Liver (tissue), 9 donors: ENCODE measurements around the gene WDFY1. TPM values are rescaled to one million over a fixed set of nuclear protein-coding genes. Genes with fewer than 3 reads are reported as not detected.

ENCODE experiments used
- DNase-seq: peaks from one replicate; pipeline ENCODE4 v3.0.0-alpha.2; 2017; ENCODE audit warnings: low spot score
- H3K27ac ChIP-seq, 2 donors: one replicate each; pipeline ENCODE4 v1.7.0; 2013; ENCODE audit warnings: inconsistent platforms in 2 of 2, low read length in 2 of 2, control low read depth in 1 of 2, low read depth in 1 of 2, mild to moderate bottlenecking in 1 of 2
- H3K27me3 ChIP-seq, 4 donors: one replicate each; pipeline versions ENCODE4 v1.6.1 to v1.7.0; 2013; ENCODE audit warnings: low read length in 3 of 4, inconsistent platforms in 1 of 4, mild to moderate bottlenecking in 1 of 4, moderate library complexity in 1 of 4; ENCODE audit not compliant: control insufficient read depth in 4 of 4, insufficient read depth in 4 of 4
- H3K36me3 ChIP-seq, 4 donors: one replicate each; pipeline versions ENCODE4 v1.6.1 to v1.7.0; 2013; ENCODE audit warnings: low read length in 3 of 4, mild to moderate bottlenecking in 3 of 4, low read depth in 1 of 4, moderate library complexity in 1 of 4; ENCODE audit not compliant: control insufficient read depth in 4 of 4, insufficient read depth in 3 of 4
- H3K4me1 ChIP-seq, 4 donors: one replicate each; pipeline versions ENCODE4 v1.6.1 to v1.7.0; 2013; ENCODE audit warnings: low read length in 3 of 4, mild to moderate bottlenecking in 3 of 4, moderate library complexity in 1 of 4; ENCODE audit not compliant: control insufficient read depth in 4 of 4, insufficient read depth in 4 of 4
- H3K4me3 ChIP-seq, 3 donors: one replicate each; pipeline versions ENCODE4 v1.6.1 to v1.7.0; 2013; ENCODE audit warnings: low read length in 3 of 3, control low read depth in 1 of 3, low read depth in 1 of 3, mild to moderate bottlenecking in 1 of 3
- H3K9ac ChIP-seq, 2 donors: one replicate each; pipeline ENCODE4 v1.7.0; 2013; ENCODE audit warnings: low read length in 2 of 2, mild to moderate bottlenecking in 2 of 2, moderate library complexity in 2 of 2, control low read depth in 1 of 2, low read depth in 1 of 2
- H3K9me3 ChIP-seq, 4 donors: one replicate each; pipeline versions ENCODE4 v1.6.1 to v1.7.0; 2013; ENCODE audit warnings: low read length in 3 of 4; ENCODE audit not compliant: control insufficient read depth in 4 of 4
- EGR1 ChIP-seq, 2 donors: IDR thresholded peaks; 2 replicates each; pipeline ENCODE4 v1.6.1; 2016 to 2018; ENCODE audit warnings: antibody characterized with exemption in 2 of 2, low read depth in 2 of 2
- FOXA1 ChIP-seq: IDR thresholded peaks from 2 replicates; pipeline ENCODE4 v1.6.1; 2016; ENCODE audit warnings: antibody characterized with exemption
- FOXA2 ChIP-seq: IDR thresholded peaks from 2 replicates; pipeline ENCODE4 v1.6.1; 2016; ENCODE audit warnings: antibody characterized with exemption
- GABPA ChIP-seq, 2 donors: IDR thresholded peaks in 1 of 2; conservative IDR thresholded peaks in 1 of 2; 2 replicates each; pipeline ENCODE4 v1.6.1; 2016; ENCODE audit warnings: antibody characterized with exemption in 2 of 2, mild to moderate bottlenecking in 1 of 2, moderate library complexity in 1 of 2
- HNF4A ChIP-seq, 2 donors: conservative IDR thresholded peaks; 2 replicates each; pipeline ENCODE4 v1.6.1; 2016; ENCODE audit warnings: antibody characterized with exemption in 2 of 2, mild to moderate bottlenecking in 2 of 2
- HNF4G ChIP-seq: IDR thresholded peaks from 2 replicates; pipeline ENCODE4 v1.6.1; 2016; ENCODE audit warnings: antibody characterized with exemption
- JUND ChIP-seq, 2 donors: IDR thresholded peaks; 2 replicates each; pipeline ENCODE4 v1.6.1; 2016; ENCODE audit warnings: antibody characterized with exemption in 2 of 2
- NR2F2 ChIP-seq: IDR thresholded peaks from 2 replicates; pipeline ENCODE4 v1.6.1; 2016; ENCODE audit warnings: antibody characterized with exemption
- RAD21 ChIP-seq, 2 donors: IDR thresholded peaks; 2 replicates each; pipeline ENCODE4 v1.6.1; 2016; ENCODE audit warnings: antibody characterized with exemption in 2 of 2, mild to moderate bottlenecking in 2 of 2
- RXRA ChIP-seq, 2 donors: IDR thresholded peaks; 2 replicates each; pipeline ENCODE4 v1.6.1; 2017 to 2018; ENCODE audit warnings: antibody characterized with exemption in 2 of 2, mild to moderate bottlenecking in 1 of 2
- SP1 ChIP-seq: IDR thresholded peaks from 2 replicates; pipeline ENCODE4 v1.6.1; 2018; ENCODE audit warnings: antibody characterized with exemption, mild to moderate bottlenecking
- TAF1 ChIP-seq: conservative IDR thresholded peaks from 2 replicates; pipeline ENCODE4 v1.6.1; 2016; ENCODE audit warnings: antibody characterized with exemption, mild to moderate bottlenecking
- YY1 ChIP-seq: IDR thresholded peaks from 2 replicates; pipeline ENCODE4 v1.6.1; 2016; ENCODE audit warnings: antibody characterized with exemption, mild to moderate bottlenecking
- WGBS: extraction: QIAGEN DNeasy Blood & Tissue Kit; methylation state at CpG from one replicate; pipeline ENCODE4 v1.1.7; 2013; 5-methylcytosine and 5-hydroxymethylcytosine counted together
- polyA plus RNA-seq, 2 donors: library from polyadenylated mRNA; stranded (reverse) in 1 of 2; unstranded in 1 of 2; fragments of 200-250 nt in 1 of 2; fragments of >200 nt in 1 of 2; fragmentation: Nextera tagmentation in 1 of 2; extraction: Ambion mirVana in 1 of 2; gene quantifications; one replicate each; pipeline versions ENCODE4 v1.2.1 to v1.2.3, GENCODE V29; 2013 to 2015
- total RNA-seq, 2 donors: library from RNA; depleted of rRNA; stranded (reverse); fragments of >200 nt; gene quantifications; one replicate each; pipeline ENCODE4 v1.2.3, GENCODE V29; 2014
- TF ChIP-seq, protein P1 (sequence below): IDR thresholded peaks from 2 replicates; pipeline ENCODE4 v1.6.1; 2016; ENCODE audit warnings: antibody characterized with exemption
- TF ChIP-seq, protein P2 (sequence below): IDR thresholded peaks from 2 replicates; pipeline ENCODE4 v1.6.1; 2016; ENCODE audit warnings: antibody characterized with exemption
- TF ChIP-seq, protein P3 (sequence below): fragments of 150-350 bp; IDR thresholded peaks from 2 replicates; pipeline ENCODE4 v1.5.1; 2017; ENCODE audit warnings: improper control_type of control experiment, low read depth, low read length; ENCODE audit not compliant: missing input control
- TF ChIP-seq, protein P4 (sequence below): IDR thresholded peaks from 2 replicates; pipeline ENCODE4 v1.6.1; 2016; ENCODE audit warnings: antibody characterized with exemption
- TF ChIP-seq, protein P5 (sequence below): IDR thresholded peaks from 2 replicates; pipeline ENCODE4 v1.6.1; 2016; ENCODE audit warnings: antibody characterized with exemption, mild to moderate bottlenecking
- donor health status: healthy.
- donor health status: healthy.
- donor health status: healthy.
- donor health status: healthy.
- donor health status: healthy.

Gene WDFY1
- total and polyA plus RNA-seq, 4 donors, result 12.0 to 34.2 (median 24.1) TPM

DNA sequence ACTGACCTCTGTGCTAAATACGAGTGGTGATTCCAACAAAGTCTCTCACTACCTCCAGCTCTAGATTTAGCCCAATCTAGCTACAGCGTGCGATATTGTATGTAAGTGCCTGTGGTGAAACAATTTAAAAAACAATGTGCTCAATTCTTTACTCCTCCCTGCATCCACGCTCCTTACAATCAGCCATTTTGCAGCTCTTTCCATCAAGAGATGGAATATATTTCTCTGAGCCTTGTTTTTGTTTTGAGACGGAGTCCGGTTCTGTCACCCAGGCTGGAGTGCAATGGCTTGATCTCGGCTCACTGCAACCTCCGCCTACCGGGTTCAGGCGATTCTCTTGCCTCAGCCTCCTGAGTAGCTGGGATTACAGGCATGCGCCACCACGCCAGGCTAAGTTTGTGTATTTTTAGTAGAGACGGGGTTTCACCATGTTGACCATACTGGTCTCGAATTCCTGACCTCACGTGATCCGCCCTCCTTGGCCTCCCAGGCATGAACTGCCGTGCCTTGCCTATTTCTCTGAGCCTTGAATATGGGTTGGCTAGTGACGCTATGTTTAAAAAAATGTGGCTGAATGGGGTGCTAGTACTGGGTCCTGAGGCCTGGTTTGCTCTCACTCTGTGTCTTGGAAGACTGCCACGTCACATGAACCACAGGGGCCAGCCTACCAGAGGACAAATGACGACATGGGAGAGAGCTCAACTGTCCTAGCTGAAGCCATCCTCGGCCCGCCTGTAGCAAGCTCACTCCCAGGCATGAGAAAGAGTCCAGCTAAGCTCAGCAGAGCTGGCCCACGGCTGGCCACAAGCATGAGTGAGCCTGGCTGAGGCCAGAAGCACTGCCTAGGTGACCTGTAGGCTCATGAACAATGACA lies 14.8 kb downstream of the WDFY1 start:
- DNase-seq, result peak; percentile 48
- H3K4me3 ChIP-seq, result no peak overlapping the region
- peak overlapping the region in 1 of 2 donors; percentile 42 for H3K9ac ChIP-seq
- 44% methylated on average over 23 of the region's 23 CpGs for WGBS
- peak overlapping the region; percentile 45 to 78 for H3K27ac ChIP-seq
- TF ChIP-seq, protein P1, sequence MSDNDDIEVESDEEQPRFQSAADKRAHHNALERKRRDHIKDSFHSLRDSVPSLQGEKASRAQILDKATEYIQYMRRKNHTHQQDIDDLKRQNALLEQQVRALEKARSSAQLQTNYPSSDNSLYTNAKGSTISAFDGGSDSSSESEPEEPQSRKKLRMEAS, result no peak
- TF ChIP-seq HNF4A (conservative IDR thresholded peaks at IDR 0.05) (peak; percentile 57 to 59), GABPA (IDR thresholded peaks at IDR 0.05 in 1 of 2, conservative IDR thresholded peaks at IDR 0.05 in 1 of 2) (no peak), HNF4G (no peak), FOXA1 (no peak), RAD21 (IDR thresholded peaks at IDR 0.05) (peak in 1 of 2 donors; percentile 56), SP1 (peak; percentile 72), RXRA (IDR thresholded peaks at IDR 0.05) (peak; percentile 80 to 87), NR2F2 (no peak), JUND (IDR thresholded peaks at IDR 0.05) (peak; percentile 43 to 89), TAF1 (peak; percentile 90), YY1 (peak; percentile 75), FOXA2 (no peak), EGR1 (IDR thresholded peaks at IDR 0.05; ENCODE audit: low read depth in 2 of 2) (no peak)
- TF ChIP-seq, protein P2, sequence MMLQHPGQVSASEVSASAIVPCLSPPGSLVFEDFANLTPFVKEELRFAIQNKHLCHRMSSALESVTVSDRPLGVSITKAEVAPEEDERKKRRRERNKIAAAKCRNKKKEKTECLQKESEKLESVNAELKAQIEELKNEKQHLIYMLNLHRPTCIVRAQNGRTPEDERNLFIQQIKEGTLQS, result peak; percentile 15
- TF ChIP-seq, protein P3, sequence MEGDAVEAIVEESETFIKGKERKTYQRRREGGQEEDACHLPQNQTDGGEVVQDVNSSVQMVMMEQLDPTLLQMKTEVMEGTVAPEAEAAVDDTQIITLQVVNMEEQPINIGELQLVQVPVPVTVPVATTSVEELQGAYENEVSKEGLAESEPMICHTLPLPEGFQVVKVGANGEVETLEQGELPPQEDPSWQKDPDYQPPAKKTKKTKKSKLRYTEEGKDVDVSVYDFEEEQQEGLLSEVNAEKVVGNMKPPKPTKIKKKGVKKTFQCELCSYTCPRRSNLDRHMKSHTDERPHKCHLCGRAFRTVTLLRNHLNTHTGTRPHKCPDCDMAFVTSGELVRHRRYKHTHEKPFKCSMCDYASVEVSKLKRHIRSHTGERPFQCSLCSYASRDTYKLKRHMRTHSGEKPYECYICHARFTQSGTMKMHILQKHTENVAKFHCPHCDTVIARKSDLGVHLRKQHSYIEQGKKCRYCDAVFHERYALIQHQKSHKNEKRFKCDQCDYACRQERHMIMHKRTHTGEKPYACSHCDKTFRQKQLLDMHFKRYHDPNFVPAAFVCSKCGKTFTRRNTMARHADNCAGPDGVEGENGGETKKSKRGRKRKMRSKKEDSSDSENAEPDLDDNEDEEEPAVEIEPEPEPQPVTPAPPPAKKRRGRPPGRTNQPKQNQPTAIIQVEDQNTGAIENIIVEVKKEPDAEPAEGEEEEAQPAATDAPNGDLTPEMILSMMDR, result no peak
- TF ChIP-seq, protein P4, sequence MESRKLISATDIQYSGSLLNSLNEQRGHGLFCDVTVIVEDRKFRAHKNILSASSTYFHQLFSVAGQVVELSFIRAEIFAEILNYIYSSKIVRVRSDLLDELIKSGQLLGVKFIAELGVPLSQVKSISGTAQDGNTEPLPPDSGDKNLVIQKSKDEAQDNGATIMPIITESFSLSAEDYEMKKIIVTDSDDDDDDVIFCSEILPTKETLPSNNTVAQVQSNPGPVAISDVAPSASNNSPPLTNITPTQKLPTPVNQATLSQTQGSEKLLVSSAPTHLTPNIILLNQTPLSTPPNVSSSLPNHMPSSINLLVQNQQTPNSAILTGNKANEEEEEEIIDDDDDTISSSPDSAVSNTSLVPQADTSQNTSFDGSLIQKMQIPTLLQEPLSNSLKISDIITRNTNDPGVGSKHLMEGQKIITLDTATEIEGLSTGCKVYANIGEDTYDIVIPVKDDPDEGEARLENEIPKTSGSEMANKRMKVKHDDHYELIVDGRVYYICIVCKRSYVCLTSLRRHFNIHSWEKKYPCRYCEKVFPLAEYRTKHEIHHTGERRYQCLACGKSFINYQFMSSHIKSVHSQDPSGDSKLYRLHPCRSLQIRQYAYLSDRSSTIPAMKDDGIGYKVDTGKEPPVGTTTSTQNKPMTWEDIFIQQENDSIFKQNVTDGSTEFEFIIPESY, result peak; percentile 21
- TF ChIP-seq, protein P5, sequence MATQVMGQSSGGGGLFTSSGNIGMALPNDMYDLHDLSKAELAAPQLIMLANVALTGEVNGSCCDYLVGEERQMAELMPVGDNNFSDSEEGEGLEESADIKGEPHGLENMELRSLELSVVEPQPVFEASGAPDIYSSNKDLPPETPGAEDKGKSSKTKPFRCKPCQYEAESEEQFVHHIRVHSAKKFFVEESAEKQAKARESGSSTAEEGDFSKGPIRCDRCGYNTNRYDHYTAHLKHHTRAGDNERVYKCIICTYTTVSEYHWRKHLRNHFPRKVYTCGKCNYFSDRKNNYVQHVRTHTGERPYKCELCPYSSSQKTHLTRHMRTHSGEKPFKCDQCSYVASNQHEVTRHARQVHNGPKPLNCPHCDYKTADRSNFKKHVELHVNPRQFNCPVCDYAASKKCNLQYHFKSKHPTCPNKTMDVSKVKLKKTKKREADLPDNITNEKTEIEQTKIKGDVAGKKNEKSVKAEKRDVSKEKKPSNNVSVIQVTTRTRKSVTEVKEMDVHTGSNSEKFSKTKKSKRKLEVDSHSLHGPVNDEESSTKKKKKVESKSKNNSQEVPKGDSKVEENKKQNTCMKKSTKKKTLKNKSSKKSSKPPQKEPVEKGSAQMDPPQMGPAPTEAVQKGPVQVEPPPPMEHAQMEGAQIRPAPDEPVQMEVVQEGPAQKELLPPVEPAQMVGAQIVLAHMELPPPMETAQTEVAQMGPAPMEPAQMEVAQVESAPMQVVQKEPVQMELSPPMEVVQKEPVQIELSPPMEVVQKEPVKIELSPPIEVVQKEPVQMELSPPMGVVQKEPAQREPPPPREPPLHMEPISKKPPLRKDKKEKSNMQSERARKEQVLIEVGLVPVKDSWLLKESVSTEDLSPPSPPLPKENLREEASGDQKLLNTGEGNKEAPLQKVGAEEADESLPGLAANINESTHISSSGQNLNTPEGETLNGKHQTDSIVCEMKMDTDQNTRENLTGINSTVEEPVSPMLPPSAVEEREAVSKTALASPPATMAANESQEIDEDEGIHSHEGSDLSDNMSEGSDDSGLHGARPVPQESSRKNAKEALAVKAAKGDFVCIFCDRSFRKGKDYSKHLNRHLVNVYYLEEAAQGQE, result peak; percentile 94
- H3K27me3 ChIP-seq, result no peaks in the 10 kb centered on the region
- H3K4me1 ChIP-seq, result peaks cover 8 to 34% (median 24%) of the 10 kb centered on the region in 4 donors
- H3K36me3 ChIP-seq, result no peaks in the 10 kb centered on the region
- peaks cover 0 to 3% (median 0%) of the 10 kb centered on the region in 4 donors for H3K9me3 ChIP-seq
